Fibroblast of skin of abdomen (primary cell): Measurements from ENCODE around the gene RELN.

ENCODE experiments used
- DNase-seq: peaks from one replicate; pipeline ENCODE4 v3.0.0-alpha.2; 2013

RELN gene

GRCh38 chr7:103889451-103889850, 100.0 kb downstream of the RELN start:
- DNase-seq, result no peak

- no peak for DNase-seq
Measured at GRCh38 chr7:103888603-103889153, 100.8 kb downstream of the RELN start.

- DNase-seq, result no peak
Measured at GRCh38 chr7:103887853-103888602, 101.4 kb downstream of the RELN start.

GRCh38 chr7:103887050-103887449, 102.4 kb downstream of the RELN start:
- no peak for DNase-seq

DNA sequence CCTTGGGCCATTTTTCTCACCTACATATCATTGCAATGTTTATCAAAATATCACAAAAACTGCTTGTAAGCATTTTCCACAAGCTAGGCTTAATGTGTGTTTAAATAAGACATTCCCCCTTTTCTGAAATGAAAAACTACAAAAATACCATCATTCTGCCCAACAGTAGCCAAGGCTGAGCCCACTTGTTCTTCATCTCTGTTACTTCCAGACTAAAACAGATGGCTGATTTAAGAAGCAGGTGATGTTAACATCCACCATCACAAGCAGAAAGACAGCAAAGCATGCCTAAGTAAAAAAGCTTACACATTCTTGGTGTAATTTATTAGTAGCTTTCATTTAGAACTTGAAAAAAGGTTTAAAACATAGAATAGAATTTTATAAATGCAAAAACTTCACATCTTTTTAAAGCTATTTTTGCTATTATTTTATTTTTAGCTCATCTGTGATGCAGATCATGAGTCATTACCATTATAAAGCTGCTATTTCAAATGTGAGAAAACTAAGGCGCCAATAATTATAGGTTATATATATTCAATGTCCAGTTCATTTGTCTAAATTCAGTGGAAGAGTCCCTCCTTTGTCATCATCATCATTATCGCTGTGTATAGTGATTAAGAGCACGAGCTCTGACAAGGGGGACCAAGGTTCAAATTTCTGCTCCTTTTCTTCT, 109.4 kb downstream of the RELN start:
- DNase-seq, result no peak

GRCh38 chr7:103879411-103879810, 110.0 kb downstream of the RELN start:
- DNase-seq, result no peak

DNA sequence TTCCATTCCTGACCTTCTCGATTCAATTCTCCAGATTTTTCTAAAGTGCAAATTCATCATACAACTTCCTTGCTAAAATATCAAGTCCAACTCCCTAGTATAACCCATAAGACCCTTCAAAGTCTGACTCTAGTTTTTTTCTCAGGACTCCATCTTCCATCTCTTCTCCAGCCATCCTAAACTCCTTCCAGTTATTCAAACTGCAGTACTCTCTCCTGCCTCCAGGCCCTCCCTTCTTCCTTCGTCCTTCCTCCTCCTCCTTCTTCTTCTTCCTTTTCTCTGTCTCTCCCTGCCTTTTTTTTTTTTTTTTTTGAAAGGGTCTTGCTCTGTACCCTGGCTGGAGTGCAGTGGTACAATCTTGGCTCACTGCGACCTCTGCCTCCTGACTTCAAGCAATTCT, 111.9 kb downstream of the RELN start:
- no peak for DNase-seq

- no peak for DNase-seq
Measured at GRCh38 chr7:103875718-103876117, 113.7 kb downstream of the RELN start.

- no peak for DNase-seq
Measured at GRCh38 chr7:103871473-103871872, 118.0 kb downstream of the RELN start.

DNA sequence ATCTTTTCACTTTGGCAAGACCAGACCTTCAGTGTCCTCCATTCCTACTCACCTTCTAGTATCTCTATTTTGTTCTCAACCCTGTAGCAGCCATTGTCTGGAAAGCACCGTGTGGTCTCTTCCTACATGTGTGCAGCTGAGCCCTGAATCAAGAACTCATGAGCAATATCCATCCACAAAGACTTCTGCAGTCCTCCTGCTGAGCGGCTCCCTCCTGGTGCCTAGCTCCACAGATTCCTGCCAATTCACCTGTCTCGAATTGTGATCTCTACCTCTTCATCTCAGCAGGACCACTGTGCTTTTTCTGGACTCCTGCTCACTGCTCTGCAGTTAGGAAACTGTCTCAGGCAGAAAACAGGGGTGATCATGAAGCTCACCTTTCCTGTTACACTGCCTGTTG, 118.8 kb downstream of the RELN start:
- no peak for DNase-seq

- DNase-seq, result no peak
Measured at GRCh38 chr7:103867874-103868273, 121.6 kb downstream of the RELN start.

GRCh38 chr7:103866919-103867318, 122.5 kb downstream of the RELN start:
- DNase-seq, result no peak

GRCh38 chr7:103865442-103865841, 124.0 kb downstream of the RELN start:
- DNase-seq, result no peak

GRCh38 chr7:103862302-103863035, 127.0 kb downstream of the RELN start:
- DNase-seq, result no peak

DNA sequence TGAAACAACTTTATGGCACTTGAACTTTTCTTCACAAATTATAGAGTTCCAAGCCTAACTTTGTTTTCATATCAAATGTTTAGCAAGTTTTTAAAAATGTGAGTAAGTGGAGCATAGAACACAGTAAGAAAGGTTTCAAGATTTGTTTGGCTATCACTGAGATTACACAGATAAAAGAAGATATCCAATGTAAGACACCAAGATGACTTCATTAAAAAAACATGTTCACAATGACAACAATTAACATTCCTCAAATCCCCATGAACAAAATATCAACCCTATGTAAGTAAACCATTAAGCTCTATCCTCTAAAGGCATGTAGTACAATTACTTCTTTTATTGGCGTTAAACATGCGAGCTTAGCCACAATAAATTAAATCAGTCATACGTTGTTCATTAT, 129.7 kb downstream of the RELN start:
- DNase-seq, result no peak

GRCh38 chr7:103857435-103857834, 132.0 kb downstream of the RELN start:
- no peak for DNase-seq

DNA sequence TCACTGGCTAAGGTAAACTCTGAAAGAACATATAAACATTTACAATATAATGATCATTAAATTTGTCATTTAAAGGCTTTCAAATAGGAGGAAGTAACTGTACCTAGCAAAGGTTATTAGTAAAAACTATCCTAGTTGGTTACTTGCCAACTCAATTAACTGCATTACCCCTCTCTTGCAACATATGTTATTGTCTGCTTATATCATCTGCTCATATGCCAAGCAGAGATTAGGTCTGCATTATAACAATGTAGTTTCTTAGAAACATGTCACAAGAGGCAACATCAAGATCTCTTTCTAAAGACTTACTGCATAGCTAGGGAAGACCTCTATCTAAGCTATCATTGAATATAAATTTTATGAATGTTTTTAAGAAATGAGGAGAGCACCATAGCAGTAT, 132.5 kb downstream of the RELN start:
- no peak for DNase-seq

- DNase-seq, result no peak
Measured at GRCh38 chr7:103855671-103856070, 133.8 kb downstream of the RELN start.

GRCh38 chr7:103854611-103855010, 134.8 kb downstream of the RELN start:
- no peak for DNase-seq

- peak; percentile 12 for DNase-seq
Measured at GRCh38 chr7:103851357-103851756, 138.1 kb downstream of the RELN start.

DNA sequence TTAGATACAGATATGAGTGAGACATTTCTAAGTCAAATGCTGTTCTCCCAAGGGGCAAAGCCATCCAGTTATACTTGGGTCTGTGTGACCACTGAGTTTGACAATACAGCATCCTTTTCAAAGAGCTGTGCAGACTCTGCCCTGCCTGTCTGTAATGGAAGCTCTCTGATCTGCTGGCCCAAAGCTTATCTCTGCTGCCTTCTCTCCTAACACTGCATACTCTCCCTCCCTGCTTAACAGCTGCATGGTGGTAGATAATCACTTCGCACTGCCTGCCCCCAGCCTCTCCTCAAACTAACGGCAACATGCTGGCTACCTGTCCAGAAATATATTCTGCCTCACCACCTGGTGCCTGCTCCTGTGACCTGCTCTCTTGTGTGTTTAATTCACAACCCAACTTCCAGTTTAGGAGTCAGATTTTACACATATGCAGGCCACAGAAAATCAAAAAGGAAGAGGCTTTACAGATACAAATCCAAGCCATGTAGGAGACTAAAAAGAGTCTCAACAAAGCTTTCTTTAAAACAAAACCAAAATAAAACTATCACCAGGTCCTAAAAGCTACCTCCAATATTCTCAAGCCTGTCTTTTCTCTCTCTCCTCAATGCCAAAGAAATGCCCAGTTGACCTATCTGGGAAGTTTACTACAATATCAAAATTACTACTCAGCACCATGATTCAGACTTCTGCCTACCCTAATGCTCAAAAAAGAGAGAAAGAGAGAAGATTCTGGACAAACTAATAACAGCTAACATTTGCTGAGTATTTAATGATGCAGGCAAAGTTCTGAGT, 145.6 kb downstream of the RELN start:
- DNase-seq, result no peak

DNA sequence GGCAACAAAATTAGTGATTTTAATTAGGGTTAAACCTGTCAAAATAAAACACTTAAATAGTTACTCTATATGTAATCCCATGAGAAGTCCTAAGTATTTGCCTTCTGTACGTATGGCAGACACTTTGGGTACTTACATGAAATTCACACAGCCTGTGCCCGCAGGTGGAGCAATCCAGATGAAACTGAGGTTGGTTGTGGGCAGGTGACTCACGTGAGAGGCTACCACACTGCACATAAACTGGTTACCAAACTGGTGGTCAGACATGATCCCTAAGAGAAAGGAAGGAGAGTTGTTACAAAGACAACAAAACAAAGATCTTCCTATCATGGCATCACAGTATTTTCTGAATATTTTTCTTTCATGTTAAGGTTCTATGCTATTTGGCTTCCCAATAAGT, 156.1 kb downstream of the RELN start:
- no peak for DNase-seq

DNA sequence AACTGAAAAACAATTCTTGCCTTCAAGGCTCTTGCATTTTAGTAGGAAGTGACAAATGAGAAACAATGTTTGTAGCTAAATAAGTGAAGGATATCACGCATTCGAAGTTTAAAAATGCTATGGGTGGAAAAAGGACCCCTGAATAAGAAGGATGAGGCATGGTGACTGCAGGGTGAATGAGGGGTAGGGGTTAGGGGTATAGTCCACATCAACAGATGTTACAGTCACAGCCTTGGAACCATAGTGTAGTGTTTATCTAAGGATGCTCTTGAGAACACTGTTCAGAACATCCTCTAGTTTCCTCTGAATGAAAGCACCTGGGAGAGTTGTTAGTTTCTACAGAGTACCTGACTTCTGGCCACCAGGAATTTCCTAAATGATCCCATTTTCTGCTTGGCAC, 157.0 kb downstream of the RELN start:
- DNase-seq, result no peak
